GM19328 (cell line): ENCODE data around the gene NUAK2.

ENCODE experiments used
- ATAC-seq: cut with Tn5 transposase; IDR thresholded peaks from one replicate; pipeline ENCODE4 v1.9.1; 2021; ENCODE audit warnings: mild to moderate bottlenecking, moderate library complexity; ENCODE audit not compliant: unreplicated experiment

Gene NUAK2

GRCh38 chr1:205323794-205324193 is 2.2 kb upstream of the NUAK2 start:
- no peak for ATAC-seq

DNA sequence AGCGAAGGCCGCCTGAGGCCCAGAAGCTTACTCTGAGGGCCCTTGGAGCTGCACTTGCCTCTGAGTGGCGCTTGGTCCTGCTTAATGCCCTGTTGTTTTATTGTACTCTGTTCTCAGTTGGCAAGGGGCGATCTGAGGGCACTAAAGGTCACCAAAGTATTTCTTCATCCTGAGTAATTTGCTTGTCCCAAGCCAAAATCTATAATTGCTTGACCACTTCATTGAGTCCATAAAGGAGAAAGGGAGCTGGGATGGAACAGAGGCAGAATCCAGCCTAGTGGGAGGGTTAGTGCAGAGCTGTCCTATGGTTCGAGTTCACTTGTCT is 376 bp upstream of the NUAK2 start:
- ATAC-seq, result no peak

GRCh38 chr1:205319081-205320018 is 2.2 kb downstream of the NUAK2 start:
- ATAC-seq, result no peak

GRCh38 chr1:205318231-205318991 is 3.1 kb downstream of the NUAK2 start:
- no peak for ATAC-seq

DNA sequence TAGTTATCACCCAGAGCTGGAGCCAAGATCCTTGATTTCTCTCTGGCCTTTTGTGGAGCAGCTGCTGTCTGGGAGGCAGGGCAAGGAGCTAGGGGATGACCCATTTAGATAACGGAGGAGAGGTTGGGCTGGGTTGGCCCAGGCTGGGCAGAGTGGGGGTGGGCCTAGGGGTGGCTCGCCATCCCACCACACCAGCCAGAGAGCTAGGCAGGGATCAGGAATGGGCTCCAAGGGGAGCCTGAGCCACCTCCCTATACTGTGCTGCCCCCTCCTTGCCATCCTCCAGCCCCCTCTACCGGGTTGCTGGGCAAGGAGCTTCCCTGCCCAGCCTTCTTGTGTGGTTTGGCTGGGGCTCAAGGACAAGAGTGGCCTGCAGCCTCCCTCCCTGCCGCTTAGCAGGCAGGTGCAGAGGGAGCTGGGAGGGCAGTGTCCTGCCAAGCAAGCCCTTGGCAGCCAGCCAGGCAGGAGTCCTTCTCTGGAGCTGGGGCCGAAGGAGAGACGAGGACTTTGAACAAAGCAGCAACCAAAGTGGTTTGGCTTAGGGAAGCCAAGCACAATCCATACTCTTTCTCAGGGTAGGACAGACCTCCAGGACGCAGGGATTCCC is 4.1 kb downstream of the NUAK2 start:
- ATAC-seq, result no peak

DNA sequence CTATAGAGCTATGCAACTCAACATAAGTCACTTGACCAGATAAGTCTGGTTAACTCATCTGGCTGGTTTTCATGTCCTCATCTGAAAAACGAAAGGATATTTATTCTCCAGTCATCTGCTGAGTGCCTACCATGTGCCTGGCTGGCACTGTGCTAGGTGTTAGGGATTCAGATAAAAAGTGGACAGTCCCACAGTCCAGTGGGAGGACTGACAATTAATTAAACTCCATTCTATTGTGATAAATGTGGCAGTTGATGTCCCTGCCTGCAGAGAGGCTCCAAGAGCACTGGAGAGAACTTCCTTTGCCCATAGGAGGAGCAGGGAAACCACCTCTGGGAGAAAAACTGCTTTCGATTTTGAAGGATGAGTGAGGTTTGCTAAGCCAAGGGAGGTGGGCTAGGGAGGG is 5.4 kb downstream of the NUAK2 start:
- no peak for ATAC-seq

GRCh38 chr1:205315008-205315618 is 6.4 kb downstream of the NUAK2 start:
- ATAC-seq, result no peak

DNA sequence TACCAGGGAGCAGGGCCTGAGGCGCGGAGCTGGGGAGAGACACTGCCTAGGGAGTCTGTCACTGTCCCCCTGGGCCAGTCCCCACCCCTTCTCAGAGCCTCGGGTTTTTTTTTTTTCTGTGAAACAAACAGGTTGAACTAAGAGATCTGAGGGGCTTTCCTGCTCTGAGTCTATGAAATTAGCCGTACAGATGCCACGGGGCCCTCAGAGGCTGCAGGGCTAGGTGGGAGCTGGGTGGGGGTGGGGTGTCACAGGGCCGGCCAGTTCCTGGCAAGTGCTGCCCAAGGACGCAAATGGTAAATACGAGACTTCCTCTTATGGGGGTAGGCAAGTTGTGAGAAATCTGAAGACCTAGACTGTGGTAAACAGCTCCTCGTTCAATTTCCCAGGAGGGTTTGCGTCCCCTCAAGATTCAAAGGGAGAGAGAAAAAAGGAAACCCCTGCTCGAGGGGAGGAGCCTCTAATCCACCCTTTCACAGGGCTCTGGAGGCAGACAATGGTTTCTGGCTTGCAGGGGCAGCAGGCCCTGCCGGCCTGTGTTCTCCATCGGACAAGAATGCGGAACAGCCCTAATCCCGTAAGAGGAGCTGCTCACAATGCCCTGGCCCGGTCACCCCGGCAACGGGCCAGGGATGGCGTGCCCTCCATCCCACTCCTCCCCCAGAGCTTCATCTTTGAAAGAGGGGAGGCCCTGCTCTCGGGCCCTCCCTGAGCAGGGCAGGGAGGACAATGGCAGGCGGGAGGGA is 7.8 kb downstream of the NUAK2 start:
- ATAC-seq, result no peak

GRCh38 chr1:205312866-205313562 is 8.5 kb downstream of the NUAK2 start:
- ATAC-seq, result no peak

- ATAC-seq, result no peak
These were observed 10.4 kb downstream of the NUAK2 start for GRCh38 chr1:205310976-205311704.

- ATAC-seq, result no peak
These were observed 11.8 kb downstream of the NUAK2 start for GRCh38 chr1:205309741-205310140.

DNA sequence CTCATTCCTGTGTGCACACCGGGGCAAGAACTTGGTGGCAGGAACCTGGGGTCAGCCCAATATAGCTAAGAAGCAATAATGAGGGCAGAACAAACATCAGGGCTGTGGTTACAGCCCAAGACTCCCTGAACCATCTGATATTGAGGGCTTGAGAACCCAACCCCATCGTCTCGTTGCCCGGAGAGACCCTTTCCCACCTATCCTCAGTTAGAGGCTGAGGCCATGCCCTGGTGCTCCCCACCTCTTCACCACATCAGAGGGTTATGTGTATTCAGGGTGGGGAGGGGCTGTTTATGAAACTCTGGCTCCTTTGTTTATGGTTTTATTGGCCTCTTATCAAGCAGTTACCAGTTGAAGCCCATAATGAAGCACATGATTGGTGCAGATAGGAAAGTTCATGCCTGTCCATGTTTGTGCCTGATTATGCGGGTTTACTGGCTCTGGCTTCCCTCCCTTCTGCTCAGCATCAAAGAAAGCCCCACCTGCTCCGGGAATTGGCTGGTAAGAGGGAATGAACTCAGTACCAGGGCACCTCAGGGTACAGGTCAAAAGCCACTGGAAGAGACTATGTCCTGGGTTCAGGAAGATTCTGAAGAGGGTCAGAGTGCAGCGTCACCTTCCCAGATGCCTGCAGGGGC is 14.5 kb downstream of the NUAK2 start:
- ATAC-seq, result no peak

- no peak for ATAC-seq
These were observed 16.9 kb downstream of the NUAK2 start for GRCh38 chr1:205304695-205305070.

DNA sequence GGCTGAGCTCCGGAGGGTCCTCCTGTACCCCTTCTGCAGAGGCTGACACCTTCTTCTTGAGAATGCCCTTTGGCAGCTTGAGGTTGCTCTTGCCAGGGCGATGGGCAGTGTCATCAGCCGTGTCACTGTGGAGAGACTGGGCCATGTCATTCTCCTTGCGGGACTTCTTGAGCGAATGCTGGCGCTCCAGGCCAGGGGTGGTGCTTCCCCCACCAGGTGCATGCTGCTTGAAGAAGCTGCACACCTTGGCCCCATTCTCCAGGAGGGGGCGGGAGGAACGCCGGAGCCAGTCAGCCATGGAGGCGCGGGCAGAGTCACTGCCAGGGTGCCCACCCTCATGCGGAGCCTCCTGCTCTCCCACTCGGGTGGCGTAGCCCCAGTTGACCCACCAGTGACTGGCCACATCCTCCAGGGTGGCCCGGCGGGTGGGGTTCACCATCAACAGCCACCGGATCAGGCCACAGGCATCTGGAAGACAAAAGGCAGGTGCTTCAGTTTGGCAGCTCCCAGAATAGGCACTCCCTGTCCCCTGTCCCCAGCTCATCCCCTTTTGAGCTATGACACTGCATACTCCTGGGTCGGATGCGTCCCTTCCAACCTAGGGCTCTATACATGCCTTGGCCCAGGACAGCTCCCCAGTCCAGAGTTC is 17.4 kb downstream of the NUAK2 start:
- ATAC-seq, result no peak

DNA sequence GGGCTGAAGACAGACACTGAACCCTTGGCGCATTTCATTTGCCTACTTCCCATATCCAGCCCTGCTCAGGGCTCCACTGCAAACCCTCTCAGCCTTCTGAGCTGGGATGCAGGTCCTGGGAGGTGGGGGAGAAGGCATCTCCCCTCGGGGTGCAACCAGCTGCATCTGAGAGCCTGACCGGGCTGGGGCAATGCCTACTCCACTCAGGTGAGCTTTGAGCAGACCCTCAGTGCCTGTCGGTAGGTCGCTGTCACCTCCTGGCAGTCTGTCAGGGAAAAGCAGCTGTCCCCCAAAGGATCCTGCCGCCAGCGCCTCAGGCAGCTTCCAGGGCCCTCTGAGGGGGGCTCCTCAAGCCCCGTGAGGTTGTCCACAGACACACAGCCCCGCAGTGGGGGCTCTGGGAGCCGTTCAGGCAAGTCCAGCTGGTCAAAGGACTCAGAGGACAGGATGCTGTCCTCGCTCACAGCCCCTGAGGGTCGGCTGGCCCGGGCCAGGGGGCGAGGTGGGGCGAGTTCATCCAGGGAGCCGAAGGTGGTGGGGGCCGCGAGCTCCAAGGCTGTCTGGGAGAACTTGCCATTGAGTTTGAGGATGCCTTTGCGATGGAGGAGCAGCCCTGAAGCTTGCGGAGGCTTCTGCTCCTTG is 18.2 kb downstream of the NUAK2 start:
- ATAC-seq, result no peak

- ATAC-seq, result no peak
These were observed 19.5 kb downstream of the NUAK2 start for GRCh38 chr1:205301842-205302588.

DNA sequence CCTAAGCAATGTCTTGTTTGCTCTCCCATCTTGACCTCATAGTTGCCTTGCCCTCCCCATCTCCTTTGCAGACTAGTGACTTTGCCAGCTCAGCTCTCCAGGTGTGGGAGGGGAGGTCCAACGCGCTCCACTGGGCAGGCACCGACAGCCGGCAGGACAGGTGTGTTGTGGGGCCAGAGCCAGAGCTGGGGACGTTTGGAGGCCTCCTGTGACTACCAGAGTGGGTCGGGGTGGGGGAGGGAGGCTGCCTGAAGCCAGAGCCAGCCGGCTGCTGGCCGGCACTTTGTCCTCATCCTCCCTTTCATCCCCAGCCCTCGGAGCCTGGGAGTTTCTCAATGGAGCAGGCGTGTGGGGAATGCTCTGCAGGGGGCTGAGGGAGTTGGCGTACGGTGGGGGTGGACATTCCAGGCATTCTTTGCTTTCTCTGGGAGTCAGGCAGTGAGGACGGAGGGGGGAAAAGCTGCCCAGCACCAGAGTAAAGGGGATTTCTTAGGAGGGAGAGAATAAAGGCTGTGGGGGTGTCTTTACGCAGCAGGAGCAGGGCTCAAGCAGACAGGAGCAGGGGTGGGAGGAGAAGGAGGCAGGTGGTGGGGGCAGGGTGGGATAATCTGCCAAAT is 20.2 kb downstream of the NUAK2 start:
- no peak for ATAC-seq
